ENCODE data around the gene MICB. TPM values are rescaled to one million over a fixed set of nuclear protein-coding genes. Genes with fewer than 3 reads are reported as not detected.

The MICB gene
- total RNA-seq, 1 donor from 2014 or later: 0.31 TPM

DNA sequence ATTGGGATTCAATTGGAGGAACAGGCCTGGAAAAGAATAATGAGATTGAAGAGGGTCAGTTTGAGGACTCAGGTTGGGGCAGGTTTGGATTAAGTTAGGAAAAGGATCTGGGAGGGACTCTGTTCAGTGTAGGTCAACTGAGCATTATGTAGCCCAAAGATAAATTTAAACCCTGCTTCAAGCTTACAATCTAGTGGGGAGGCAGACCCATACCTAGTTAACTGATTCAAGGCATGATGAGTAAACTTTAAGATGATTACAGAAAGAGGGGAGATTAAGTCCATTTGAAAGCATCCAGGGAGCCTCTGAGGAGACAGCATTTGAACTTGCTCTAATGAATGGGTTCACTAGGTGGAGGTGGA lies 62.7 kb downstream of the MICB start:
- TF ChIP-seq, protein P1, sequence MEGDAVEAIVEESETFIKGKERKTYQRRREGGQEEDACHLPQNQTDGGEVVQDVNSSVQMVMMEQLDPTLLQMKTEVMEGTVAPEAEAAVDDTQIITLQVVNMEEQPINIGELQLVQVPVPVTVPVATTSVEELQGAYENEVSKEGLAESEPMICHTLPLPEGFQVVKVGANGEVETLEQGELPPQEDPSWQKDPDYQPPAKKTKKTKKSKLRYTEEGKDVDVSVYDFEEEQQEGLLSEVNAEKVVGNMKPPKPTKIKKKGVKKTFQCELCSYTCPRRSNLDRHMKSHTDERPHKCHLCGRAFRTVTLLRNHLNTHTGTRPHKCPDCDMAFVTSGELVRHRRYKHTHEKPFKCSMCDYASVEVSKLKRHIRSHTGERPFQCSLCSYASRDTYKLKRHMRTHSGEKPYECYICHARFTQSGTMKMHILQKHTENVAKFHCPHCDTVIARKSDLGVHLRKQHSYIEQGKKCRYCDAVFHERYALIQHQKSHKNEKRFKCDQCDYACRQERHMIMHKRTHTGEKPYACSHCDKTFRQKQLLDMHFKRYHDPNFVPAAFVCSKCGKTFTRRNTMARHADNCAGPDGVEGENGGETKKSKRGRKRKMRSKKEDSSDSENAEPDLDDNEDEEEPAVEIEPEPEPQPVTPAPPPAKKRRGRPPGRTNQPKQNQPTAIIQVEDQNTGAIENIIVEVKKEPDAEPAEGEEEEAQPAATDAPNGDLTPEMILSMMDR (IDR thresholded peaks at IDR 0.05; ENCODE audit: unreplicated experiment): no peak
- H3K4me1 Mint-ChIP-seq: no peaks in the 10 kb centered on the region
- H3K4me3 Mint-ChIP-seq: no peak overlapping the region
- no peaks in the 10 kb centered on the region for H3K9me3 Mint-ChIP-seq
- H3K36me3 Mint-ChIP-seq: peaks cover 6% of the 10 kb centered on the region
- H3K27me3 Mint-ChIP-seq (ENCODE audit: low read depth): no peaks in the 10 kb centered on the region
- DNase-seq (ENCODE audit: low spot score in 2 of 2, unreplicated experiment in 2 of 2): no peak
- peak overlapping the region; percentile 27 for H3K27ac Mint-ChIP-seq

Other genes with a start within 250 kb of the MICB start
- 121 to 132 TPM (median 125 TPM) in 3 replicates for gene HLA-C, start 226.1 kb upstream of the MICB start, total RNA-seq
- 43.9 to 47.7 TPM (median 46.6 TPM) in 3 replicates for gene HLA-B, start 141.0 kb upstream of the MICB start, total RNA-seq
- 14.1 to 16.1 TPM (median 15.5 TPM) in 3 replicates for gene MICA, start 94.5 kb upstream of the MICB start, total RNA-seq
- not detected in 3 replicates for gene MCCD1, start 30.8 kb downstream of the MICB start, total RNA-seq
- 635 to 649 TPM (median 647 TPM) in 3 replicates for gene DDX39B, start 43.9 kb downstream of the MICB start, total RNA-seq
- 2.2 to 2.7 TPM (median 2.5 TPM) in 3 replicates for gene ATP6V1G2, start 48.5 kb downstream of the MICB start, total RNA-seq
- gene NFKBIL1, start 49.5 kb downstream of the MICB start, total RNA-seq: 27.7 to 28.2 TPM (median 28.1 TPM) in 3 replicates
- gene LTA, start 74.1 kb downstream of the MICB start, total RNA-seq: 0.16 to 0.18 TPM in 2 of 3 replicates, not detected in the other
- 0.52 to 0.60 TPM (median 0.60 TPM) in 3 replicates for gene TNF, start 77.4 kb downstream of the MICB start, total RNA-seq
- gene LTB, start 84.3 kb downstream of the MICB start, total RNA-seq: 0.32 TPM in 1 of 3 replicates, not detected in the others
- 0.60 to 0.77 TPM in 2 of 3 replicates, not detected in the other for gene LST1, start 88.1 kb downstream of the MICB start, total RNA-seq
- not detected in 3 replicates for gene NCR3, start 94.9 kb downstream of the MICB start, total RNA-seq
- 5.1 to 6.0 TPM (median 5.1 TPM) in 3 replicates for gene AIF1, start 117.1 kb downstream of the MICB start, total RNA-seq
- gene PRRC2A, start 122.6 kb downstream of the MICB start, total RNA-seq: 273 to 290 TPM (median 288 TPM) in 3 replicates
- gene BAG6, start 154.5 kb downstream of the MICB start, total RNA-seq: 327 to 338 TPM (median 338 TPM) in 3 replicates
- 2.4 to 3.4 TPM (median 3.1 TPM) in 3 replicates for gene APOM, start 157.7 kb downstream of the MICB start, total RNA-seq
- gene C6orf47, start 162.6 kb downstream of the MICB start, total RNA-seq: 19.0 to 19.3 TPM (median 19.2 TPM) in 3 replicates
- gene GPANK1, start 166.9 kb downstream of the MICB start, total RNA-seq: 12.7 to 14.8 TPM (median 14.3 TPM) in 3 replicates
- 155 to 157 TPM (median 157 TPM) in 3 replicates for gene CSNK2B, start 167.9 kb downstream of the MICB start, total RNA-seq
- gene LY6G5B, start 171.8 kb downstream of the MICB start, total RNA-seq: 34.2 to 37.5 TPM (median 36.5 TPM) in 3 replicates
- gene LY6G5C, start 182.9 kb downstream of the MICB start, total RNA-seq: 1.5 to 2.3 TPM (median 2.3 TPM) in 3 replicates
- gene ABHD16A, start 205.2 kb downstream of the MICB start, total RNA-seq: 54.1 to 55.4 TPM (median 54.6 TPM) in 3 replicates
- gene LY6G6F, start 208.7 kb downstream of the MICB start, total RNA-seq: not detected in 3 replicates
- 0.67 to 1.8 TPM (median 0.82 TPM) in 3 replicates for gene LY6G6D, start 217.2 kb downstream of the MICB start, total RNA-seq
- gene LY6G6C, start 223.6 kb downstream of the MICB start, total RNA-seq: 0.89 to 1.4 TPM (median 1.3 TPM) in 3 replicates
- gene MPIG6B, start 225.2 kb downstream of the MICB start, total RNA-seq: 0.16 to 0.33 TPM (median 0.25 TPM) in 3 replicates
- gene DDAH2, start 231.2 kb downstream of the MICB start, total RNA-seq: 142 to 144 TPM (median 143 TPM) in 3 replicates
- gene CLIC1, start 238.4 kb downstream of the MICB start, total RNA-seq: 133 to 139 TPM (median 136 TPM) in 3 replicates
- 38.6 to 48.2 TPM (median 42.9 TPM) in 3 replicates for gene MSH5, start 241.9 kb downstream of the MICB start, total RNA-seq